Fibroblast of lung (primary cell): Measurements from ENCODE around the gene RAP1GDS1.

Experiments
- EZH2 ChIP-seq: IDR thresholded peaks from 2 replicates; pipeline ENCODE4 v1.5.1; 2012; ENCODE audit warnings: low read length, control low read depth, mild to moderate bottlenecking; ENCODE audit errors: missing control alignments
- TF ChIP-seq, protein P1 (sequence below), 2 donors: IDR thresholded peaks in 1 of 2; conservative IDR thresholded peaks in 1 of 2; 1 replicate in 1 of 2; 2 replicates in 1 of 2; pipeline ENCODE4 v1.5.1; 2011 to 2012; ENCODE audit warnings: low read length in 2 of 2, control low read depth in 1 of 2, inconsistent platforms in 1 of 2, low read depth in 1 of 2, mild to moderate bottlenecking in 1 of 2

DNA sequence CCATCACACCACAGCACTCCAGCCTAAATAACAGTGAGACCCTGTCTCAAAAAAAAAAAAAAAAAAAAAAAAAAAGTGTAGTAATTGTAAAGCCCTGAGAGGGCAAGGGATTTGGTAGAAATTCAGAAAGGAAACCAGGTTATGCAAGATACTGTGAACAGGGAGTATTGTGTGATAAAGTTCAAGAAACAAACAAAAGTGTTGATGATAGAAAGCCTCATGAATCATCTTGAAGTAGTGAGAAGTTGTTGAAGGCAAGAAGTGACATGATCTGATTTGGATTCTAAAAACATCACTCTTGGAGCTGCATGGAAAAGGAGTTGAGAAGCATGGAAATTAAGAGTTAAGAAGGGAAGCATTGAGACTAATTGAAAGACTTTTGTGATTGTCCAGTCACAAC is 102.2 kb downstream of the RAP1GDS1 start:
- no peak for TF ChIP-seq EZH2
- TF ChIP-seq, protein P1, sequence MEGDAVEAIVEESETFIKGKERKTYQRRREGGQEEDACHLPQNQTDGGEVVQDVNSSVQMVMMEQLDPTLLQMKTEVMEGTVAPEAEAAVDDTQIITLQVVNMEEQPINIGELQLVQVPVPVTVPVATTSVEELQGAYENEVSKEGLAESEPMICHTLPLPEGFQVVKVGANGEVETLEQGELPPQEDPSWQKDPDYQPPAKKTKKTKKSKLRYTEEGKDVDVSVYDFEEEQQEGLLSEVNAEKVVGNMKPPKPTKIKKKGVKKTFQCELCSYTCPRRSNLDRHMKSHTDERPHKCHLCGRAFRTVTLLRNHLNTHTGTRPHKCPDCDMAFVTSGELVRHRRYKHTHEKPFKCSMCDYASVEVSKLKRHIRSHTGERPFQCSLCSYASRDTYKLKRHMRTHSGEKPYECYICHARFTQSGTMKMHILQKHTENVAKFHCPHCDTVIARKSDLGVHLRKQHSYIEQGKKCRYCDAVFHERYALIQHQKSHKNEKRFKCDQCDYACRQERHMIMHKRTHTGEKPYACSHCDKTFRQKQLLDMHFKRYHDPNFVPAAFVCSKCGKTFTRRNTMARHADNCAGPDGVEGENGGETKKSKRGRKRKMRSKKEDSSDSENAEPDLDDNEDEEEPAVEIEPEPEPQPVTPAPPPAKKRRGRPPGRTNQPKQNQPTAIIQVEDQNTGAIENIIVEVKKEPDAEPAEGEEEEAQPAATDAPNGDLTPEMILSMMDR (conservative IDR thresholded peaks at IDR 0.05 in 1 of 2, IDR thresholded peaks at IDR 0.05 in 1 of 2; ENCODE audit: low read depth in 1 of 2, low read length in 2 of 2) = no peak
